Uterus (tissue), 2 donors: ENCODE results near the gene WTAP.

ENCODE experiments used
- POLR2A ChIP-seq, 2 donors: fragments of 450-650 bp; IDR thresholded peaks; one replicate each; pipeline ENCODE4 v1.6.1; 2016; ENCODE audit warnings: antibody characterized with exemption in 2 of 2, mild to moderate bottlenecking in 1 of 2, moderate library complexity in 1 of 2
- TF ChIP-seq, protein P1 (sequence below), 4 experiments: fragments of 200-600 bp in 2 of 4; fragments of 450-650 bp in 2 of 4; sonication (generic) in 2 of 4; IDR thresholded peaks; one replicate each; pipeline ENCODE4 v1.5.1; 2016 to 2019; ENCODE audit warnings: antibody characterized with exemption in 4 of 4, mild to moderate bottlenecking in 2 of 4, moderate library complexity in 1 of 4

DNA sequence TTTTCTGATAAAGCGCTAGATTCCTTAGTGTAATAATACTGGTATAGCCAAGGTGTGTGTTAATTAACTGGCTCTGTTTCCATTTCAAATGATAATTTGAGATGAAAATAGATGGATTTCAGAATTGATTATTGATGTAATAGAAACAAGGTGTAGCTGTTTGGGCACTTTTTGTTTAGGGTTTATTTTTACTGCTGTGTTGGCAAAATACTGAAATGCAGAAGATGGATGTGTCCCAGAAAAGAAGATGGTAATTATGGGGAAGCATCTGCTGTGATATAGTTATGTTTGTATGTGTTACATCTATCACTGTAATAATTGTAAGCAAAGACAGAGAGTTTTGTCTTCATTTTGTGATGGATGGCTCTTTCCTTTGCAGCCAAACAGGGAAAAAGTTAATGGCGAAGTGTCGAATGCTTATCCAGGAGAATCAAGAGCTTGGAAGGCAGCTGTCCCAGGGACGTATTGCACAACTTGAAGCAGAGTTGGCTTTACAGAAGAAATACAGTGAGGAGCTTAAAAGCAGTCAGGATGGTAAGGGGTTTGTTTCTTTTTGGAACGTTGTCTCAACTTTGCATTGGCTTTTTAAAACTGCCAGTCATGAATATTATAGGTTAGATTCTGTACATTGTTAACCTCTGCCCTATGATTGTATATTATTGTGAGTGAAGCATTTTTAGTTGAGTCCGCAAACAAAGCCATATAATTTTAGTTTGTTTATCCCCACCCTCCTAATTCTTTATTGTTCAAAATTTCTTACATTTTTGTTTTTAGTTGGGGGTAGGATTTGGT is 26.0 kb downstream of the WTAP start:
- TF ChIP-seq POLR2A (IDR thresholded peaks at IDR 0.05): no peak
- TF ChIP-seq, protein P1, sequence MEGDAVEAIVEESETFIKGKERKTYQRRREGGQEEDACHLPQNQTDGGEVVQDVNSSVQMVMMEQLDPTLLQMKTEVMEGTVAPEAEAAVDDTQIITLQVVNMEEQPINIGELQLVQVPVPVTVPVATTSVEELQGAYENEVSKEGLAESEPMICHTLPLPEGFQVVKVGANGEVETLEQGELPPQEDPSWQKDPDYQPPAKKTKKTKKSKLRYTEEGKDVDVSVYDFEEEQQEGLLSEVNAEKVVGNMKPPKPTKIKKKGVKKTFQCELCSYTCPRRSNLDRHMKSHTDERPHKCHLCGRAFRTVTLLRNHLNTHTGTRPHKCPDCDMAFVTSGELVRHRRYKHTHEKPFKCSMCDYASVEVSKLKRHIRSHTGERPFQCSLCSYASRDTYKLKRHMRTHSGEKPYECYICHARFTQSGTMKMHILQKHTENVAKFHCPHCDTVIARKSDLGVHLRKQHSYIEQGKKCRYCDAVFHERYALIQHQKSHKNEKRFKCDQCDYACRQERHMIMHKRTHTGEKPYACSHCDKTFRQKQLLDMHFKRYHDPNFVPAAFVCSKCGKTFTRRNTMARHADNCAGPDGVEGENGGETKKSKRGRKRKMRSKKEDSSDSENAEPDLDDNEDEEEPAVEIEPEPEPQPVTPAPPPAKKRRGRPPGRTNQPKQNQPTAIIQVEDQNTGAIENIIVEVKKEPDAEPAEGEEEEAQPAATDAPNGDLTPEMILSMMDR (IDR thresholded peaks at IDR 0.05): no peak
